ENCODE results near the gene YEATS4.

- no peak for TF ChIP-seq CTCF (IDR thresholded peaks at IDR 0.05)
- TF ChIP-seq POLR2A (IDR thresholded peaks at IDR 0.05) = no peak
These were observed 80.5 kb downstream of the YEATS4 start for GRCh38 chr12:69440016-69440415.
